Right lung (tissue), 10 donors: Measurements from ENCODE around the gene KRTAP4-5. TPM values are rescaled to one million over a fixed set of nuclear protein-coding genes. Genes with fewer than 3 reads are reported as not detected.
"Not testable (repeated sequence)": the region's sequence is repeated elsewhere in the genome, so short reads cannot be mapped to it uniquely, and the experiment has no call there.

ENCODE experiments used
- DNase-seq, 2 donors: peaks; one replicate each; pipeline ENCODE4 v3.0.0-alpha.2; 2013
- long read RNA-seq, 8 donors: transcript quantifications; one replicate each; lab custom pipeline, GENCODE V29; 2026
- polyA plus RNA-seq, 5 donors: library from polyadenylated mRNA; unstranded; fragments of 120-200 nt; gene quantifications; one replicate each; pipeline versions ENCODE4 v1.2.1 to v1.2.3, GENCODE V29; 2013; ENCODE audit warnings: inconsistent platforms in 1 of 5, low replicate concordance in 1 of 5; ENCODE audit not compliant: insufficient read length in 5 of 5, insufficient read depth in 1 of 5

The KRTAP4-5 gene
- not detected for polyA plus RNA-seq
- long read RNA-seq, donor 1 = 0 reads
- long read RNA-seq, donor 2 = 0 reads
- long read RNA-seq, donor 3 = 0 reads
- long read RNA-seq, donor 4 = 0 reads
- long read RNA-seq, donor 5 = 0 reads
- long read RNA-seq, donor 6 = 0 reads
- long read RNA-seq, donor 7 = 0 reads
- long read RNA-seq, donor 8 = 0 reads

- DNase-seq = no peak
Observed at GRCh38 chr17:41149652-41149985, at the start of gene KRTAP4-5. Gene KRTAP4-5, minus strand, starts transcription at chr17:41149825. Its CDS starts 58 bp downstream, at chr17:41149767.

- no peak for DNase-seq
Observed at GRCh38 chr17:41196068-41196467, 46.4 kb upstream of the KRTAP4-5 start.

DNA sequence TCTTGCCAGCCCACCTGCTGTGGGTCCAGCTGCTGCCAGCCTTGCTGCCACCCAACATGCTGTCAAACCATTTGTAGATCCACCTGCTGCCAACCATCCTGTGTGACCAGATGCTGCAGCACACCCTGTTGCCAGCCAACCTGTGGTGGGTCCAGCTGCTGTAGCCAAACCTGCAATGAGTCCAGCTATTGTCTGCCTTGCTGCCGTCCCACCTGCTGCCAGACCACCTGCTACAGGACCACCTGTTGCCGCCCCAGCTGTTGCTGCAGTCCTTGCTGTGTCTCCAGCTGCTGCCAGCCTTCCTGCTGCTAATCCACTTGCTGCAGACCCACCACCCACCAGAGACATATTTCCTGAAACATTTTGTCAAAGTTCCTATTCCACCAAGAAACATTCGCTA lies 40.7 kb upstream of the KRTAP4-5 start:
- no peak for DNase-seq

- DNase-seq = not testable (repeated sequence)
Observed at GRCh38 chr17:41189837-41190318, 40.3 kb upstream of the KRTAP4-5 start, which contains the start of gene KRTAP9-1. Gene KRTAP9-1, plus strand, starts transcription at chr17:41189887. Its CDS starts 0 bp downstream, at chr17:41189887.

DNA sequence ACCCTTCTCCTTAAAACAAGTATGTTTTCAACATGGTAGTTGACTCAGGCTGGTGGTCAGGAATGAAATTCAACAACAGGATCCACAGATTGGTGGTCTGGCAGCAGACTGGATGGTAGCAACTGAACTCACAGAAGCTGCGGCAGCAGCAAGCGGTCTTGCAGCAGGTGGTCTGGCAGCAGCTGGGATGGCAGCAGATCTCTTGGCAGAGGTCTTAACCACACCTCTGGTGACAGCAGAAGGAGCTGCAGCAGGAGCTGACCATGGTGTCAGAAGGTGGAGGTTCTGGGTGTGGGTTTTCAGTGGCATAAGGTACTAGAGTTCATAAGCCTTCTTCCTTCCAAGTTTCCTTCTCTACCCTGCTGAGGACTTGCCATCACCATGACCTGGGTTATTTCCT lies 37.2 kb upstream of the KRTAP4-5 start:
- no peak for DNase-seq

DNA sequence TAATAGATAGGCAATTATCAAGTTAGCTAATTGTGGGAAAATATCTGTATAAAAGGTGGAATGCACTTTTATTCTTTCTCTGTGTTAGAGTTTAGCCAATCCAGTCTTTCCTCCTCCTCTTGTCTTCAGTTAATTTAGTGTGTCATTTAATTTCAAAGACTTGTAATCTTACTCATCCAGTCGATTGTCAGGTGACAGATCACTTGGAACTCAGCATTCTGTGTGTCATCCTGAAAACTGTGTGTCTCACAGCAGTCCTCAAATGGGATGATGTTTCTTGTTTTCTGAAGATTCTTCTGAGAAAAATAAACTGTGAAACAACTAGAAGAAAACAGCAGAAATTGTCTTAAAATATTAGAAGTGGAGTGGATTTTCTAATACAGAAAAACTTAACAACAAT lies 35.4 kb upstream of the KRTAP4-5 start:
- no peak for DNase-seq

GRCh38 chr17:41184480-41184961 lies 34.9 kb upstream of the KRTAP4-5 start, which contains the start of gene KRTAP4-1:
Gene KRTAP4-1, minus strand, starts transcription at chr17:41184911. Its CDS starts 57 bp downstream, at chr17:41184854.
- DNase-seq = no peak

DNA sequence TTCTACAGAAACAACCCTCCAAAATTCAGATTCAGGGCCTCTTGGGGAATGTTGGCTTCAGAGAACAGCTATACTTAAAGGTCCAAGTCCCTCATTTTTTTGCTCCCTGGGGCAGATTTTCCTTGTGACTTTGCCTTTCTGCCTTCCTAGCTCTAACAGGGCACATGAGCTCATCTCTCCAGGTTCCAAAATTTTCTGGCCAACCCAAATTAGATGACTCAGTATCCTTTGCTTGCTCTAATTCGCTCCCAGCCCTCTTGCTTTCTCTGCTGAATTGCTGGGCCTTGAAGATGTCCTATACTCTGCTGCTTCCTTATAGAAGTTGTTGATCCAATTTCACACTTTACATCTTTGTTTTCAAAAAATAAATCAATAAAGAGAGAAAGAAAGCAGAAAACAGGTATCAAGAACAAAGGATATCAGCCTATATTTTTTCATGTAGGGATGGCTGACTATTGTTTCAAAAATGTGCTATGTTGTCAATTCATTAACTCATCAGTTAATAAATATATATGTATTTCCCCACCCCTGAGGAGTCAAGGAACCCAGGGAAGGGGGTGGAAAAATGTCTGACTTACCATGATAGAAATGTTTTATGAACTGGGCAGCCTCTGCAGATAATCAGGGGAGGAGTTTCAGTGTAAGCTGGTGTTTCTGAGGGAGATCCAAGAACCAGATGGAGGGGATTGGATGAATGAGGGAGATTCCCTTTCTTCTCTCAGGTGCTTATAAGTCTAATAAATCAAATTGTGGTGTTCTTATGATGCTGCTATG lies 29.4 kb upstream of the KRTAP4-5 start:
- no peak for DNase-seq

GRCh38 chr17:41178341-41178740 lies 28.7 kb upstream of the KRTAP4-5 start:
- DNase-seq = no peak

GRCh38 chr17:41177727-41178271 lies 28.2 kb upstream of the KRTAP4-5 start, which contains the start of gene KRTAP4-2:
Gene KRTAP4-2, minus strand, starts transcription at chr17:41178221. Its CDS starts 57 bp downstream, at chr17:41178164.
- no peak for DNase-seq

DNA sequence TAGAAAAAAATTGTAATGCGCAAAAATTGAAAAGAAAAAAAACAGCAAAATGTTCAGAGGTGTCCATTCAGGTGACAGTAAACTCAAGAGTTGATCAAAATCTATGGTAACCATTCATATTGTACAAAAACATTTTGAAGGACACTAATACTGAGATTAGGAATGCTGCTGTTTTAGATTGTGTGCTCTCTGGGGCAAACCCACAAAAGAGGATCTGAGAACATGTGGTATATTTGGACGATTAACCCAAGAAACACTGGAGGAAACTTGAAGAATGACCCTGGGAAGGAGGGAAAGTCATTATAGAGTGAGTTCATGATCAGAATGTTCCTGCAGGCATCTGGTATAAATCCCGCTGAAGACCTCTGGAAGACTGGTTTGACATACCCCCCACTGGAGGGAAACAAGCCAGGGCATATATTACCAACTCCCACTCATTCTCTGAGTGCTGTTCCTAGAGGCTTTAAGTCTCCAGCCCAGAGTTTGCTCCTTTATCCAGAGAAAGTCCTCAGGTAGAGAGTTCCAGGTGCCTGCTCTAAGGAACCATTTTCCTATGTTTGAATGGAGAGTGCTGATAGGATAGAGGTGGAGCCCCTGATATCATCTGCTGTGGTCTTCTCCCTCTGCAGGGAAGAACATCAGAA lies 27.2 kb upstream of the KRTAP4-5 start:
- DNase-seq = no peak

- DNase-seq = no peak
Observed at GRCh38 chr17:41171886-41172285, 22.3 kb upstream of the KRTAP4-5 start.

DNA sequence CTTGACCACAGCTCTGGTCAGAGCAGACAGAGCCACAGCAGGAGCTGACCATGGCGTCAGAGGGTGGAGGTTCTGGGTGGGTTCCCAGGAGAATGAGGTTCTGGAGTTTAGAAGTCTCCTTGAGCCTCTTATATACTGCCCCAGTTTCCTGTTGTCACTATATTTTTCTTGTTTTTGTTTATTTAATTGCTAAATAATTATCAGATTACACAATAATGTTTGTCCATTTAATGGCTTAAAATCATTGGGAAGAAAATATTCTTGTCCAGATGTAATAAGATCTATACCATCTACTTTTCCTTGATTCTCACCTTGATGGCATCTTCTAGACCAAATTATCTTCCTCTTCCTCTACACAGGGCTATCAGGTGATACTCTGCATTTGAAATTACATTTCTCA lies 18.5 kb upstream of the KRTAP4-5 start, which contains the start of gene KRTAP4-3:
KRTAP4-3 (minus strand) TSS at position 101 of the 400 bp plus-strand sequence; CDS start at position 52, 49 bp downstream.
- no peak for DNase-seq

GRCh38 chr17:41167561-41167960 lies 17.9 kb upstream of the KRTAP4-5 start:
- no peak for DNase-seq

DNA sequence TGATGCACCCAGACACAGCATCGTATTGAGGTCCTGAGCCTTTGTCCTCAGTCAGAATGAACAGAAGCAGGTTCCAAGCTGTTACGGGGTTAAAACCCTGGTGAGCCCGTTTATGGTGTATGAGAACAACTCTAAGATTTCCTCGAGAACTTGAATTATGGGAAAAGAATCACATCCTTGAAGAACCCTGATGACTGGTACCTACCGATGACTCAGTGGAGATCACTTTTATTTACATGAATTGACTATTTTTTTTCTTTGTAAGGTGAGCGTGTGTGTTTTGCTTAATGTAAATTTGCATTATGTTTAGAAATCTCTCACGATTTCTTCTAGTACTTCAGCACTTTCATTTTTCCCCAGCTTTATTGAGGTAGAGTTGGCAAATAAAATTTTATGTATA lies 14.2 kb upstream of the KRTAP4-5 start:
- no peak for DNase-seq

GRCh38 chr17:41160648-41161047 lies 11.0 kb upstream of the KRTAP4-5 start, which contains the start of gene KRTAP4-4:
Gene KRTAP4-4, minus strand, starts transcription at chr17:41160748. Its CDS starts 57 bp downstream, at chr17:41160691.
- no peak for DNase-seq

GRCh38 chr17:41160190-41160589 lies 10.6 kb upstream of the KRTAP4-5 start:
- not testable (repeated sequence) for DNase-seq

DNA sequence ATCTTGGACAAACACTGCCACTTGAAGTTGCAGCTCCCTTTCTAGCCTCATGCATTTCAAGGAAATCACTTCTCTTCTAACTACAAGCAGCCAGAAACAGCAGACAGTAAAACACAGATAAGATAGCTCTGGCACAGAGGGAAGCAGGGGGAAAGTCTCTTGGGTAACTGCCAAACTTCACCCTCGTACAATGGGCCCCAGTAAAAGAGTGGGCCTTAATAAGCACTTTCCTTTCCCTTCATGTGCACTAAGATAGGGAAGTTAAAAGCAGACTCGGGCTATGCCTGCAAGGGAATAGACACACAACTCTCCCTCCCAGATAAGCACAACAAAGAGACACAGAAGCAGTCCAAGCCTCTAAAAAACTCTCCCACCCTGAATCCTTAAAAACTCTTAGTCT lies 4.2 kb upstream of the KRTAP4-5 start:
- DNase-seq = no peak

DNA sequence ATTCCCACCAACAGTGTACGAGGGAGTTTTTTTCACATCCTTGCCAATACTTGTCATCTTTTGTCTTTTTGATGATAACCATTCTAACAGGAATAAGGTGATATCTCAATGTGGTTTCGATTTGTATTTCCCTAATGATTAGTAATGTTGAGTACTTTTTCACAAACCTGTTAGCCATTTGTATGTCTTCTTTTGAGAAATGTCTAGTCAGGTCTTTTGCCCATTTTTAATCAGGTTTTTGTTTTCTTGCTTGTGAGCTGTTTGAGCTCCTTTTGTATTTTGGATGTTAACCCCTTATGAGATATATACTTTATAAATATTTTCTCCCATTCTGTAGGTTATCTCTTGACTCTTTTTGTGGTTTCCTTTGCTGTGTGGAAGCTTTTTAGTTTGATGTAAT lies 1.9 kb upstream of the KRTAP4-5 start:
- DNase-seq = no peak

DNA sequence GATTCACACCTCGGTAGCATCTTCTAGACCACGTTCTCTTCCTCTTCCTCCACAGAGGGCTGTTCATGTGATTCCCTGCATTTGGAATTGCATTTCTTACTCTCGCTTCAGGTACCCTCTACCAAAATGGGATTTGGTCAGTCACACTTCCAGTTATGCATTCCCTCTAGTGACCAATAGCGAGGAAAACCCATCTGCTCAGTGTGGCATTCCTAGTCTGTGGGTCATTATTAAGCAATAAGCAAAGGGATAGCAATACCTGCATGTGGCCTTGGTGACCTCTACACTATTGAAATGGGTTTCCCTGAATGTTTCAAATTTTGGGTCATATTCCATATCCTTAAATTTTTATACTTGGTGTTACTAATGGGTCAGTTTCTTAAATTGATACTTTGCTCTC lies 401 bp upstream of the KRTAP4-5 start:
- no peak for DNase-seq

DNA sequence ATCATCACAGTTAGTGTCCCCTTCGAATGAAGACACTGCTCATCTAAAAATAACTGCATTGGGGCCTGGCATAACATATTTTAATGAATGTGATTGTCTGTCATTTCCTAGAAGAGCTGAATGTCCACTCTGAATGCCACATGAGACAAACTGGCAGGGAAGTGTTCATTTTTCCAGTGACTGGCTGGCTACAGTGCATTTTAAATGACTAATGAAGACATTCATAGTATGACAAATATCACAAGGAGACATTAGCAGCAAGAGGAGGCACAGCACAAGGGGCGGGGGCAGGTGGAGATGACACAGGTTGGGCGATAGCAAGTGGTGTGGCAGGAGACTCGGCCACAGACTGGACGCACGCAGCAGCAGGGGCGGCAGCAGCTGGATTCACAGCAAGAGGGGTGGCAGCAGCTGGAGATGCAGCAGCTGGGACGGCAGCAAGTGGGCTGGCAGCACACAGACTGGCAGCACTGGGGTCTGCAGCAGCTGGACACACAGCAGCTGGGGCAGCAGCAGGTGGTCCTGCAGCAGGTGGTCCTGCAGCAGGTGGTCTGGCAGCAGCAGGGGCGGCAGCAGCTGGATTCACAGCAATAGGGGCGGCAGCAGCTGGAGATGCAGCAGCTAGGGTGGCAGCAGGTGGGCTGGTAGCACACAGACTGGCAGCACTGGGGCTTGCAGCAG lies 514 bp downstream of the KRTAP4-5 start:
- DNase-seq = not testable (repeated sequence)
